ENCODE measurements around the gene SESN3.
"Not testable (repeated sequence)": the region's sequence is repeated elsewhere in the genome, so short reads cannot be mapped to it uniquely, and the experiment has no call there.

SESN3 gene

GRCh38 chr11:95231127-95231880, at the start of gene SESN3:
SESN3 (minus strand) TSS chr11:95231202; CDS start chr11:95230860, 342 bp downstream.
- DNase-seq (ENCODE audit: low read depth) = peak; percentile 86

DNA sequence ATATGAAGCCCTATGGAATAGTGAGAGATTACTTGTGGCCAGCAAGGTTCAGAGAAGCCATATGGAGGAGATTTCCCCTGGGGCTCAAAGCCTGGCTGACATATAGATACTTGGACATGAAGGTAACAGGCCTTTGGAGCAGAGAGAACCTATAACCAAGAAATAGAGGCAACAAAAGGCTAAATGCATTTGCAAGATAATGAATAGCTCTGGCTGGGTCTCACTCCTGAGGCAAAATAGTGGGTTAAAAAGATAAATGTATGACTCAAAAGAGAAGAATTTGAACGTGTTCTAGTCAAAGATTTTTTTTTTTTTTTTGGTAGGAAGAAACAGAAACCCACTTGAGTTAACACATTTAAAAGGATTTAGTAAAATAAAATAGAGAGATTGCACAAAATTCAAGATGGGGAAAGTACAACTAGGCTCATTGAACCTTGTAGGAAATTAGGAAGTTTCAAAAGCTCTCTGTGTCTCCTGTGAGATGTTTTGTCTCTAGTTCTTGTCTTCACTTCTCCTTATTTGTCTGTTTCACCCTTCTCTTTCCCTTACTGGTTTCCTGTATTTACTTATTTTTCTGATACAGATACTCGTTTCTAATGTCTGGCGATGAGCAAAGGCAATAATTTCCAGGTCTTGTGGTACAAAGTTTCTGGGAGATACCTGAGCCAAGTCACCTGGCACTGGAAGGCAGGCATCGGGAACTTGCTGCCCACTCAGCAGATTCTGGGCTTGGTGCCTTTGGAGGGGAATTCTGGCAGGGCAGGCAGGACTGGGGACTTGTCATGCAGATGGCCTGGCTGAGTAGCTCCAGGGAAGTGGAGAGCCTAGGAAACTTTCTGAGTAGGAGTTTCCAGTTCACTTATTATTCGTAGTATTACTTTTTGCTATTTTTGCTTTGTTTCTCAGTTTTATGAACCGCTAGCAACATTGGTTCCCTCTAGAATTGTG, 49.2 kb upstream of the SESN3 start:
- no peak for DNase-seq (ENCODE audit: low read depth)

DNA sequence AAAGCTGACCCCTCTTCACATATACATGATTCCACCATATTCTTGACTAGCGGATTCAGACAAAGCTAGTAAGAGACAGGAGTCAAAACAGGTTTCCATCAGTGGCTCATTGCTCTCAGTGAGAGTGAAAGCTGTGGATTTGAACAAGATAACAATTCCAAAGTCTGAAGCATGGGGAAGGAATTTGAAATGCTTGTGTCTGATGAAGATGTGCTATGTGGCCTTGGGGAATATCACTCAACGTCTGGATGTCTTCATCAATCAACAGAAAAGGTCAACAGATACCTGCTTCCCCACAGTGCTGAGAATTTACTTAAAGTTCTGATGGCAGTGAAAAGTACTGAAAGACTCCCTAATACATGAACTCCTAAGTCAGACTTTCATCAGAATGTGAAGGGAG, 46.9 kb upstream of the SESN3 start:
- no peak for DNase-seq (ENCODE audit: low read depth)

GRCh38 chr11:95276139-95276538, 45.1 kb upstream of the SESN3 start:
- no peak for DNase-seq (ENCODE audit: low read depth)

- not testable (repeated sequence) for DNase-seq (ENCODE audit: low read depth)
These were observed 42.6 kb upstream of the SESN3 start for GRCh38 chr11:95273618-95274017.

- DNase-seq (ENCODE audit: low read depth) = no peak
These were observed 38.2 kb upstream of the SESN3 start for GRCh38 chr11:95269036-95269819.

DNA sequence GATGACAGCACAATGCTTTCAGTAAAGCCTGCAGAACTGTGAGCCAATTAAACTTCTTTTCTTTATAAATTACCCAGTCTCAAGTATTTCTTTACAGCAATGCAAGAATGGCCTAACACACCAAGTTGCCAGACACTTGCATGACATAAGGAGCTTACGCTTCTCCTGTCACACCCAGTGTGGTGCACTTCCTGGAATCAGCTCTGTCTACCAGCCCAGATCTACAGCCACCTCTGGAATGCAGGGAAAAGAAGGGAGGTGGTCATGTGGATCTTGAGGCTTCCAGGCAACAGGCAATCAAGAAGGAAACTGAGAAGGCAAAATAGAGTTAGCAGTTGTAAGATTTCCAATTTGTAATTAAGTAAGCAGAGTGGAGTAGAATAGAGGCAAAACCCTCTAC, 37.4 kb upstream of the SESN3 start:
- no peak for DNase-seq (ENCODE audit: low read depth)

GRCh38 chr11:95267601-95268213, 36.7 kb upstream of the SESN3 start:
- no peak for DNase-seq (ENCODE audit: low read depth)

- DNase-seq (ENCODE audit: low read depth) = no peak
These were observed 35.9 kb upstream of the SESN3 start for GRCh38 chr11:95266751-95267374.

DNA sequence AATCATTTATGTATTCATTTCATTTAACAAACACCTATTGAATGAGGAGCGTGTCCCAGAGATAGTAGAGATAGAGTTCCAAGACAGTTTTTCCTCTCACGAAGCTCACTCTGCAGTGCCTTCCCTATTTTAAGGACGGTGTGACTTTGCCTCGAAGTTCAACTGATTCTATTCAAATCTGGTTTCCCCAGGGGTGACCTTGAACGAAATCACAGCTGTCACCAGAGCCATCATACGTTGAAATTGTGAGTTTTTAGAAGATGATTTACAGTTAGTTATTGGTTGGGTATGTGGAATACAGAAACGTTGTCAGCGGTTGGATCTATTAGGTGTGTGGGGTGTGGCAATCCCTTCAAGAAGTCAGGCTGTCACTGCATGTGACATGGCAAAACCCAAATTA, 33.9 kb upstream of the SESN3 start:
- DNase-seq (ENCODE audit: low read depth) = no peak

- DNase-seq (ENCODE audit: low read depth) = no peak
These were observed 32.2 kb upstream of the SESN3 start for GRCh38 chr11:95262994-95263765.

- DNase-seq (ENCODE audit: low read depth) = no peak
These were observed 26.5 kb upstream of the SESN3 start for GRCh38 chr11:95257456-95257971.

- DNase-seq (ENCODE audit: low read depth) = no peak
These were observed 25.3 kb upstream of the SESN3 start for GRCh38 chr11:95256321-95256779.

- no peak for DNase-seq (ENCODE audit: low read depth)
These were observed 24.5 kb upstream of the SESN3 start for GRCh38 chr11:95255251-95256145.

GRCh38 chr11:95254716-95255115, 23.7 kb upstream of the SESN3 start:
- no peak for DNase-seq (ENCODE audit: low read depth)

DNA sequence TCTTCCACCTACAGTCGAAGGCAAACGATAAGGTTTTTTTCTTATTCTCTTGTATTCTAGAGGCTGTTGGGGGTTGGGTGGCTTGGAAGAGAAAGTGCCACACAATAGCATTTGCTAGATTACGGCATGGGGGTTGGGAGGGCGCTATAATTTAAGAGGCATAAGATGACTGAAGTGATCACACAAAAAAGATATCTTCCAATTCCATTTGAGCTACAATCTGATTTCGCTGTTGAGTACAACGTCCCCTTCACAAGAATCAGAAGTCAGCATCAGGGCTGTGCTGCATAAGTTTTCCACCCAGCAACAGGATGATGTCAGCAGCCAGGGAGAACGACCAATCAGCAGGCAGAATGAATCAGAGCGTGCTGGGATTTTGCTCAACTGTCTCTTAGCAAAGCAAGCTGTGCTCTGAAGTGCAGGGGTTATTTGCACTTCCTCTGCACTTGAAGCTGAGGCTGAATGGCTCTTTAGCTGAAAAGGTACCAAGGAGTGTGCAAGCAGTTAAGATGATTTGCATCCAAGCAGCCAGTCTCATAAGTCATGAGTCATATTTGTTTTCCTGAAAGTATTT, 23.2 kb upstream of the SESN3 start:
- peak; percentile 33 for DNase-seq (ENCODE audit: low read depth)

DNA sequence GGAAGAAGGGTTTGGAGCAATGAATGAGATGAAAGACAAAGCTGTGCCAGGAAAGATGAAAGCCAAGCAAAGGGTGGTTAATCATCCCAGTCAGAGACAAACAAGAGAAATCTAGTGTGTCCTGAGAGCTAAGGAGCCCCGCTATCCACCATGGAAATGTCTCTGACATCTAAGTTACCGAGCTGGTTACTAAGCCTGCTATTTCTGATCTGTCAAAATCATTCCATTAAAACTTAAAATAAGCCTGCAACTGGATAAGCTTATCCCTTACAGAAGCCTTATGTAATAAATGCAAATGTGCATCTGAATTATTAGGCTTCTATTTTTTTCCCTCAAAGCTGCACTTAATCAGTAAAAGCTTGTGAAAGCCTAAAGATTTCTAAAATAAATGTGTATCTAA, 22.1 kb upstream of the SESN3 start:
- DNase-seq (ENCODE audit: low read depth) = no peak

- no peak for DNase-seq (ENCODE audit: low read depth)
These were observed 21.6 kb upstream of the SESN3 start for GRCh38 chr11:95252586-95252985.

DNA sequence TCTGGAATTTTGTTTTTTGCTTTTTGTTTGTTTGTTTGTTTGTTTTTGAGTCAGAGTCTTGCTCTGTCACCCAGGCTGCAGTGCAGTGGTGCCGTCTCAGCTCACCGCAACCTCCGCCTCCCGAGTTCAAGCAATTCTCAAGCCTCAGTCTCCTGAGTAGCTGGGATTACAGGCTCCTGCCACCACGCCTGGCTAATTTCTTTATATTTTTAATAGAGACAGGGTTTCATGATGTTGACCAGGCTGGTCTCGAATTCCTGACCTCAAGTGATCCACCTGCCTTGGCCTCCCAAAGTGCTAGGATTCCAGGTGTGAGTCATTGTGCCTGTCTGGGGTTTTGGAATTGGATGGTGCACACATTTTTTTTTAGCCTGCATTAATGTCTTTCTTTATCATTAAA, 20.9 kb upstream of the SESN3 start:
- not testable (repeated sequence) for DNase-seq (ENCODE audit: low read depth)
